ENCODE data around the gene SFXN5. TPM values are rescaled to one million over a fixed set of nuclear protein-coding genes. Genes with fewer than 3 reads are reported as not detected.

Gene SFXN5
- total and polyA plus RNA-seq, 11 donors: 6.0 to 12.5 (median 8.7) TPM

DNA sequence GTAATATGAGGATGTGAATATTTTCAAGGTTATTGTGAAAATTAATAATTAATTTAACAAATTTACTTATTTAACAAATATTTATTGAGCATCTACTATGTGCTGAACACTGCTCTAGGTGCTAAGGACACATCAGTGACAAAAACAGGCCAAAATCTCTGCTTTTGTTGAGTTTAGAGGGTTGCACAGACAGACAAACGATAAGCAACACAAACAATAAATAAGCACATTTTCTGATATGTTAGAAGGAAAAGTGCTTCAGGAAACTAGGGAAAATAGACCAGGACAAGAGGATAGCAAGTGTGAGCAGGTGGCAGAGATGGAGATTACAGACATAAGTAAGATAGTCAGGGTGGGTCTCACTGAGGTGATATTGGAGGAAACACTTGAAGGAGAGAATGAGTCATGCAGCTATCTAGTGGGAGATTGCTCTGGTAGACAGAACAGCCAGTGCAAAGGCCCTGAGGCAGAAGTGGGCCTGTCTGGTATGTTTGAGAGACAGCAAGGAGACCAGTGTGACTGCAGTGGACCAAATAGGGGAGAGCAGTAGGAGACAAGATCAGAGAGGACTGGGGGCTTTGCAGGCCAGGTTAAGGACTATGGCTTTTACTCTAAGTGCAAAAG is 38.3 kb downstream of the SFXN5 start:
- WGBS, 4 donors: 89 to 96% (median 89%) methylated on average over 1 of the region's 1 CpG
- no peaks in the 10 kb centered on the region for H3K9me3 ChIP-seq
- no peak for ATAC-seq

DNA sequence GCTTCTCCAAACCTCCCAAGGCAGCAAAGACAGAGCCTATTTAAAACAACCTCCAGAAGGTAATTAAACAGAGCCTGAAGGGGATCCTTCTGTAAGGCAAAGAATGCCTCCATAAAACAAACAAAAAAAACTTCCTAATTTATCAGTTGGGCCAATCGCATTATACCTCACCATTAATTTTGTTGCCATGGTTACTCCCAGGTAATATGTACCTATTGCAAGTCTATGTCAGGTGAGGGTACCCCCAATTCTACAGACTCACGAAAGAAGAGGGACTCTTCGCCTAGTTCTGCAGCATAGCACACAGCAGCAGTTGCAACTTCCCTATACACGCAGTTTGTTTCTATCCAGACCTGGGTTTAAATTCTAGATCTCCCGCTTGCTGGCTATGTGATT is 38.8 kb downstream of the SFXN5 start:
- Histone ChIP-seq H3K36me3 (peaks cover 0 to 10% (median 5%) of the 10 kb centered on the region in 9 donors), H3K27me3 (no peaks in the 10 kb centered on the region), H3K4me3 (no peak overlapping the region), H3K9me3 (no peaks in the 10 kb centered on the region), H3K27ac (no peak overlapping the region), H3K4me1 (peaks cover 0 to 11% (median 0%) of the 10 kb centered on the region in 12 donors)
- intact Hi-C loops (cut with DNase I): no loop called here
- TF ChIP-seq, protein P1, sequence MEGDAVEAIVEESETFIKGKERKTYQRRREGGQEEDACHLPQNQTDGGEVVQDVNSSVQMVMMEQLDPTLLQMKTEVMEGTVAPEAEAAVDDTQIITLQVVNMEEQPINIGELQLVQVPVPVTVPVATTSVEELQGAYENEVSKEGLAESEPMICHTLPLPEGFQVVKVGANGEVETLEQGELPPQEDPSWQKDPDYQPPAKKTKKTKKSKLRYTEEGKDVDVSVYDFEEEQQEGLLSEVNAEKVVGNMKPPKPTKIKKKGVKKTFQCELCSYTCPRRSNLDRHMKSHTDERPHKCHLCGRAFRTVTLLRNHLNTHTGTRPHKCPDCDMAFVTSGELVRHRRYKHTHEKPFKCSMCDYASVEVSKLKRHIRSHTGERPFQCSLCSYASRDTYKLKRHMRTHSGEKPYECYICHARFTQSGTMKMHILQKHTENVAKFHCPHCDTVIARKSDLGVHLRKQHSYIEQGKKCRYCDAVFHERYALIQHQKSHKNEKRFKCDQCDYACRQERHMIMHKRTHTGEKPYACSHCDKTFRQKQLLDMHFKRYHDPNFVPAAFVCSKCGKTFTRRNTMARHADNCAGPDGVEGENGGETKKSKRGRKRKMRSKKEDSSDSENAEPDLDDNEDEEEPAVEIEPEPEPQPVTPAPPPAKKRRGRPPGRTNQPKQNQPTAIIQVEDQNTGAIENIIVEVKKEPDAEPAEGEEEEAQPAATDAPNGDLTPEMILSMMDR (IDR thresholded peaks at IDR 0.05): no peak
- no peak for TF ChIP-seq POLR2A (IDR thresholded peaks at IDR 0.05)
- ATAC-seq (no peak), DNase-seq (no peak)
- WGBS, 4 donors: 94 to 95% (median 95%) methylated on average over 5 of the region's 5 CpGs

More for the DNA sequence above, 38.3 kb downstream of the SFXN5 start:
- Histone ChIP-seq H3K4me3 (no peak overlapping the region), H3K27me3 (no peaks in the 10 kb centered on the region), H3K27ac (no peak overlapping the region), H3K4me1 (peaks cover 0 to 11% (median 0%) of the 10 kb centered on the region in 12 donors), H3K36me3 (peaks cover 0 to 9% (median under 1%) of the 10 kb centered on the region in 9 donors)
- intact Hi-C loops (cut with DNase I): no loop called here
- DNase-seq: no peak
- TF ChIP-seq, protein P1 (IDR thresholded peaks at IDR 0.05): no peak
- TF ChIP-seq POLR2A (IDR thresholded peaks at IDR 0.05): no peak

DNA sequence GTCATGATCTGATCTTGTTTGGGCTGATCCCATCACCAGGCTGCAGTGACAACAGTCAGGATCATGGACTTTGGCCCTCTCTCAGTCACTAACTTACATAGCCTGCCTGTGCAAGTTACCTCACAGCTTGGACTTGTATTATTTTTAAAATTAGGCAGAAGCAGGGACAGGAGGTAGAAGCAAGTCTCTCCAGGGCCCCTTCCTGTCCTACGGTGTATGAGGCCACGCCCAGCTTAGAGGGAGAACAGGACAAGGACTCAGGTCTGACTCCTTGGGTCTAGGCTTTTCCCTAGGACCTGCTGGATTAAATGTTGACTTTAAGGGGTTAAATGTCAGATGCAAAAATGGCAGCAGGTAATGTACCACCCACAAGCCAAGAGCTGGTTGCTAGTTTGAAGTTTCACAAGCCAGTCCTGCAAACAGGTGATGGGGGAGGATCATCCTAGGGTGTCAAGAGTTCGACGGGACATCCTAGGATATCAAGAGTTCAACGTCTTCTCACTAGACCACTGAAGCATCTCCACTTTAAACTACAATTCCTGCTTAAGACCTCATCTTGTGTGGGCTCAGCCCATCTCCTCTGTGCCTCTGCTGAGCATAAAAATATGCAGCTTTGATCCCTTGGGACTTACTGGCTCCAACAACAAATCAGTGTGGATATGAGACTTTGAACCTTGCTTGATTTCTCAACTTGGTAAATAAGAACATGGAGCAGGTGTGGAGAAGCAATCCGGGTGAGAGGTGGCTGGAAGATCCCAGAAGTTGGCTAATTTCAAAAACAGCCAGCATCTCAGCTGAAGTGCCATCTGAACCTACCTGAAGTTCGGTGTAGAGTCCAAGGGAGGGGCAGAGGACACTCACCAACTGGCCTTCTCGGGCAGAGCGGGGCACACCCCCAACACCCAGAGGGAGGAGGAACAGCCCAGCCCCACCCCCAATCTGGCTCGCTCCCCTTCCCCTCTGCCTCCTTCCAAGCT is 39.5 kb downstream of the SFXN5 start:
- no peak for DNase-seq
- WGBS, 4 donors: 85 to 89% (median 86%) methylated on average over 9 to 10 of the region's 10 CpGs
- Histone ChIP-seq H3K27ac (no peak overlapping the region), H3K27me3 (no peaks in the 10 kb centered on the region), H3K4me3 (no peak overlapping the region), H3K9me3 (no peaks in the 10 kb centered on the region), H3K4me1 (peaks cover 0 to 11% (median 0%) of the 10 kb centered on the region in 12 donors), H3K36me3 (peaks cover 0 to 12% (median 8%) of the 10 kb centered on the region in 9 donors)
- intact Hi-C loops (cut with DNase I): no loop called here
- ATAC-seq: no peak
- TF ChIP-seq, protein P1 (IDR thresholded peaks at IDR 0.05): no peak
- no peak for TF ChIP-seq POLR2A (IDR thresholded peaks at IDR 0.05)

DNA sequence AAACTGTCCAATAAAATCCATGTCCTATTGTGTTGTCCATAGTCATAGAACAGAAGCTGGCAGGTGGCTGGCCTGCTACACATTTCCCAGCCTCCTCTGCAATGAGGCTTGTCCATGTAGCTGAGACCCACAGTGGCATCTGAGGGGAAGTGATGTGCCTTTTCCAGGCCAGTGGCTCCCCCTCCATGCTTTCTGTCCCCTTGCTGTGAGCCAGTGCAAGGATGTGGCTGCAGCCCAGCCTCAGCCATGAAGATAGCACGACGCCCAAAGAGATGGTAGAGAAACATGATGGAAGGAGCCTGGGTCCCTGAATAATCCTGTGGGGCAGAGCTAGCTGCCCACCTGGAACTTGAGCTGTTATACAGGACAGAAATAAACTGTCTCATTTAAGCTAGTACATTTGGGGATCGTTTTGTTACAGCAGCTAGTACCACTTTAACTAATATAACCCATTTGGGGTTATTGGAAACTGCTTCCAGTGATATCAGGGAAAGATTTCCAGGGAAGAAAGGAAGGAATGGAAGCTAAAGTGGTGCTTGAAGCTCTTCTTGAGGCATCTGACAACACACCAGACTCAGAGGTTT is 40.3 kb downstream of the SFXN5 start:
- Histone ChIP-seq H3K27me3 (no peaks in the 10 kb centered on the region), H3K4me3 (no peak overlapping the region), H3K4me1 (peaks cover 0 to 11% (median 0%) of the 10 kb centered on the region in 12 donors), H3K36me3 (peaks cover 0 to 13% (median 8%) of the 10 kb centered on the region in 9 donors), H3K9me3 (no peaks in the 10 kb centered on the region), H3K27ac (no peak overlapping the region)
- no peak for ATAC-seq
- no peak for DNase-seq
- WGBS, 4 donors: 89 to 99% (median 93%) methylated on average over 3 of the region's 3 CpGs
- intact Hi-C loops (cut with DNase I): no loop called here
- TF ChIP-seq, protein P1 (IDR thresholded peaks at IDR 0.05): no peak
- no peak for TF ChIP-seq POLR2A (IDR thresholded peaks at IDR 0.05)

Measured in heart left ventricle (tissue), 16 donors.